ENCODE measurements around the gene KLF2.

The KLF2 gene

GRCh38 chr19:16376649-16377048, 52.0 kb downstream of the KLF2 start:
- peaks cover 18% of the 10 kb centered on the region for H3F3A ChIP-seq (ENCODE audit: insufficient read depth, low read length)
- H3K9ac ChIP-seq (ENCODE audit: low read length): no peak overlapping the region
- peaks cover 23% of the 10 kb centered on the region for H3K4me1 ChIP-seq (ENCODE audit: low read length)
- H4K20me1 ChIP-seq (ENCODE audit: insufficient read depth, low read length): no peaks in the 10 kb centered on the region
- H3K4me2 ChIP-seq (ENCODE audit: low read depth, low read length): no peak overlapping the region
- H3K27ac ChIP-seq (ENCODE audit: low read length): no peak overlapping the region
- no peaks in the 10 kb centered on the region for H3K27me3 ChIP-seq (replicated peaks; ENCODE audit: insufficient read depth, low read length)
- H3K9me3 ChIP-seq (replicated peaks; ENCODE audit: insufficient read depth, low read length): no peaks in the 10 kb centered on the region
- no peak for DNase-seq
- no peaks in the 10 kb centered on the region for H3K9me2 ChIP-seq (replicated peaks; ENCODE audit: insufficient read depth, low read length)
- H3K4me3 ChIP-seq (ENCODE audit: low read length): no peak overlapping the region
- H3K36me3 ChIP-seq (replicated peaks; ENCODE audit: insufficient read depth, low read length): no peaks in the 10 kb centered on the region
- TF ChIP-seq EZH2 (optimal IDR thresholded peaks at IDR 0.05; ENCODE audit: low read depth, low read length) (no peak), CTCF (IDR thresholded peaks at IDR 0.05; ENCODE audit: low read length) (peak; percentile 43), EZH2phosphoT487 (IDR thresholded peaks at IDR 0.05; ENCODE audit: low read length) (no peak)
- peaks cover 14% of the 10 kb centered on the region; the same call in 1 of the 2 replicates for H3K79me2 ChIP-seq (ENCODE audit: low read length)
- H2AFZ ChIP-seq (ENCODE audit: low read length): no peak overlapping the region

DNA sequence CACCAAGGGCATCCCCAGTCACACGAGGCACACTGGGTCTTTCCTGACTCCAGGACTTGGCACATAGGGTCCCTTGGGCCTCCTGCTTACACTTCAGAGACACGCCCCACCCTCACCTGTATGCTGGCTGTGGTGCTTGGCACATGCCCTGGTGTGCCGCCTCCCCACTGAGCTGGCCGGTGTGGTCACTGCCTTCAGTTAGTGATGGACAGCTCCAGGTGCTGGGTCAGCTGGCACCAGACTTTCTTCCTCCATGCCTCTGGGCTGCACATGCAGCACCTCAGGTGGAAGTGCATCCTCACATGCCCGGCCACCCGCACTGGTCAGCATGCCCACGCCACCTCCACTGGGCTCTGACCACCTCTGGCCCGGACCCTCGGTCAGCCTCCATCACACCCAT, 52.9 kb downstream of the KLF2 start:
- Histone ChIP-seq H3K4me3 (ENCODE audit: low read length) (no peak overlapping the region), H3K79me2 (ENCODE audit: low read length) (peaks cover 14% of the 10 kb centered on the region; the same call in 1 of the 2 replicates), H2AFZ (ENCODE audit: low read length) (no peak overlapping the region), H4K20me1 (ENCODE audit: insufficient read depth, low read length) (no peaks in the 10 kb centered on the region), H3K9me3 (replicated peaks; ENCODE audit: insufficient read depth, low read length) (no peaks in the 10 kb centered on the region), H3K27me3 (replicated peaks; ENCODE audit: insufficient read depth, low read length) (no peaks in the 10 kb centered on the region), H3K9ac (ENCODE audit: low read length) (no peak overlapping the region), H3K4me1 (ENCODE audit: low read length) (peaks cover 24% of the 10 kb centered on the region), H3F3A (ENCODE audit: insufficient read depth, low read length) (peaks cover 11% of the 10 kb centered on the region), H3K36me3 (replicated peaks; ENCODE audit: insufficient read depth, low read length) (no peaks in the 10 kb centered on the region), H3K27ac (ENCODE audit: low read length) (no peak overlapping the region), H3K4me2 (ENCODE audit: low read depth, low read length) (no peak overlapping the region), H3K9me2 (replicated peaks; ENCODE audit: insufficient read depth, low read length) (no peaks in the 10 kb centered on the region)
- no peak for TF ChIP-seq EZH2phosphoT487 (IDR thresholded peaks at IDR 0.05; ENCODE audit: low read length)
- no peak for TF ChIP-seq EZH2 (optimal IDR thresholded peaks at IDR 0.05; ENCODE audit: low read depth, low read length)
- no peak for TF ChIP-seq CTCF (IDR thresholded peaks at IDR 0.05; ENCODE audit: low read length)
- DNase-seq: no peak
